ENCODE results near the gene BCHE. TPM values are rescaled to one million over a fixed set of nuclear protein-coding genes. Genes with fewer than 3 reads are reported as not detected.
A peak's percentile ranks its signal among the peaks of the same experiment; 100 is the strongest.
"Not testable (repeated sequence)": the region's sequence is repeated elsewhere in the genome, so short reads cannot be mapped to it uniquely, and the experiment has no call there.

Gene BCHE
- total RNA-seq, 2 donors from 2014 or later, result 11.9 to 13.2 TPM

GRCh38 chr3:165827233-165827632, 10.0 kb downstream of the BCHE start:
- no peak for DNase-seq
- intact Hi-C loops (cut with DNase I), result no loop called here
- ATAC-seq, result no peak

GRCh38 chr3:165820671-165821123, 16.5 kb downstream of the BCHE start:
- no peak for ATAC-seq
- intact Hi-C loops (cut with DNase I), result no loop called here

GRCh38 chr3:165817160-165817709, 20.0 kb downstream of the BCHE start:
- no peak for DNase-seq
- peak in 1 of 2 donors; percentile 80 for ATAC-seq
- intact Hi-C loops (cut with DNase I), result no loop called here

More at GRCh38 chr3:165820671-165821123, 16.5 kb downstream of the BCHE start:
- no peak for DNase-seq

GRCh38 chr3:165816209-165816608, 21.0 kb downstream of the BCHE start:
- intact Hi-C loops (cut with DNase I), result no loop called here
- ATAC-seq (no peak), DNase-seq (no peak)

GRCh38 chr3:165815682-165816081, 21.5 kb downstream of the BCHE start:
- no peak for DNase-seq
- intact Hi-C loops (cut with DNase I), result no loop called here
- ATAC-seq, result no peak

- DNase-seq (no peak), ATAC-seq (no peak)
- intact Hi-C loops (cut with DNase I), result no loop called here
These were observed 22.8 kb downstream of the BCHE start for GRCh38 chr3:165814380-165814779.

GRCh38 chr3:165807937-165808336, 29.3 kb downstream of the BCHE start:
- DNase-seq; ATAC-seq; intact Hi-C loops (cut with DNase I): not testable (repeated sequence)

GRCh38 chr3:165805946-165806561, 31.2 kb downstream of the BCHE start:
- ATAC-seq, result peak in 1 of 2 donors; percentile 57

GRCh38 chr3:165803471-165803870, 33.8 kb downstream of the BCHE start:
- ATAC-seq (no peak), DNase-seq (no peak)
- intact Hi-C loops (cut with DNase I), result no loop called here

More at GRCh38 chr3:165805946-165806561, 31.2 kb downstream of the BCHE start:
- no peak for DNase-seq
- intact Hi-C loops (cut with DNase I), result no loop called here

GRCh38 chr3:165800970-165801369, 36.3 kb downstream of the BCHE start:
- no peak for DNase-seq
- intact Hi-C loops (cut with DNase I), result no loop called here
- ATAC-seq, result peak in 1 of 2 donors; percentile 33

GRCh38 chr3:165799026-165799425, 38.2 kb downstream of the BCHE start:
- no peak for ATAC-seq
- intact Hi-C loops (cut with DNase I), result no loop called here
- no peak for DNase-seq

- no peak for DNase-seq
- ATAC-seq, result no peak
- intact Hi-C loops (cut with DNase I), result no loop called here
These were observed 39.7 kb downstream of the BCHE start for GRCh38 chr3:165797551-165797950.

- ATAC-seq (no peak), DNase-seq (no peak)
- intact Hi-C loops (cut with DNase I), result no loop called here
These were observed 40.5 kb downstream of the BCHE start for GRCh38 chr3:165796701-165797100.

GRCh38 chr3:165788531-165788930, 48.7 kb downstream of the BCHE start:
- DNase-seq (no peak), ATAC-seq (no peak)
- intact Hi-C loops (cut with DNase I), result no loop called here

GRCh38 chr3:165786013-165786412, 51.2 kb downstream of the BCHE start:
- ATAC-seq (no peak), DNase-seq (no peak)
- intact Hi-C loops (cut with DNase I), result no loop called here

GRCh38 chr3:165784337-165784736, 52.9 kb downstream of the BCHE start:
- DNase-seq (no peak), ATAC-seq (no peak)
- intact Hi-C loops (cut with DNase I), result no loop called here

- intact Hi-C loops (cut with DNase I), result no loop called here
- no peak for DNase-seq
- ATAC-seq, result no peak
These were observed 53.8 kb downstream of the BCHE start for GRCh38 chr3:165783383-165783782.

GRCh38 chr3:165778891-165779290, 58.3 kb downstream of the BCHE start:
- no peak for ATAC-seq
- no peak for DNase-seq
- intact Hi-C loops (cut with DNase I), result no loop called here

GRCh38 chr3:165778456-165778855, 58.8 kb downstream of the BCHE start:
- intact Hi-C loops (cut with DNase I), result no loop called here
- ATAC-seq, result no peak
- no peak for DNase-seq

- no peak for DNase-seq
- no peak for ATAC-seq
- intact Hi-C loops (cut with DNase I), result no loop called here
These were observed 61.4 kb downstream of the BCHE start for GRCh38 chr3:165775824-165776223.

- intact Hi-C loops (cut with DNase I), result no loop called here
- no peak for ATAC-seq
- DNase-seq, result no peak
These were observed 66.4 kb downstream of the BCHE start for GRCh38 chr3:165770781-165771180.

Measured in left cardiac atrium (tissue), 4 donors.